Sciatic nerve (tissue), 2 donors: ENCODE results near the gene TASOR. TPM values are rescaled to one million over a fixed set of nuclear protein-coding genes. Genes with fewer than 3 reads are reported as not detected.

ENCODE experiments used
- ATAC-seq: fragments of 200-7000 bp; cut with Tn5 transposase; one replicate; pipeline ENCODE4 v1.9.1; 2020; ENCODE audit warnings: mild to moderate bottlenecking, moderate library complexity
- DNase-seq: peaks from one replicate; pipeline ENCODE4 v3.0.0-alpha.2; 2020; ENCODE audit warnings: low spot score
- intact Hi-C: fragments of 100-400 bp; cut with DNase I; formaldehyde crosslinking; loops from one replicate; pipeline ENCODE4 v1.14.2; 2022
- total RNA-seq: library from RNA; stranded (reverse); fragmentation: NEBNext Ultra II Directional; extraction: Animal tissue kit (Norgen Biotek cat#: 25700); gene quantifications from one replicate; pipeline ENCODE4 v1.2.1, GENCODE V29; 2021
- donor health status: DM: no; HTN: no; CAD: no.
- donor health status: DM: no; HTN: no; CAD: no.

TASOR gene
- total RNA-seq, 1 donor from 2014 or later, result 85.2 TPM

DNA sequence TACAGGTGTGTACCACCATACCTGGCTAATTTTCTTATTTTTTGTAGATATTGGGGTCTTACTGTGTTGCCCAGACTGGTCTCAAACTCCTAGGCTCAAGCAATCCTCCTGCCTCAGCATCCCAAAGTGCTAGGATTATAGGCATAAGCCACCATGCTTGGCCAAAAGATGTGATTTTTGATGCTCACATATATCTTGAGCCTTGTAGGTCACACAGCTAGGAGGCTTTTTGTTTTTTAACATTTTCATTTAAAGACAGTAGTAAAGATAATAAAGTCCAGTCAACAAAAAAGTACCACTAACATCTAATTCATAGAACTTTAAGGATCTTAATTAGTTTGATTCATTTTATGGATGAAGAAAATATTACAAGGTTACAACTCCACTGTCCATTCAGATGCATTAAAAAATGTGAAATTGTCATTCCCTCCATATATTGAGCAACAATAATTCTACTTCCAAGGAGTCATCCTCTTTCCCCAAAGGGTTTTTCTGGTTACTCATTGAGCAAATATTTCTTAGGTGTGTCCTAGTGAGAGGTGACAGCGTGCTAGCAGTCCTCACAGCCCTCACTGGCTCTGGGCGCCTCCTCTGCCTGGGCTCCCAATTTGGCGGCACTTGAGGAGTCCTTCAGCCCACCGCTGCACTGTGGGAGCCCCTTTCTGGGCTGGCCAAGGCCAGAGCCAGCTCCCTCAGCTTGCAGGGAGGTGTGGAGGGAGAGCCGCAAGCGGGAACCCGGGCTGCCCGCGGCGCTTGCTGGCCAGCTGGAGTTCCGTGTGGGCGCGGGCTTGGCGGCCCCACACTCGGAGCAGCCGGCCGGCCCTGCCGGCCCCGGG, 8.3 kb upstream of the TASOR start:
- intact Hi-C loops, result no loop called here
- ATAC-seq (no peak), DNase-seq (no peak)

DNA sequence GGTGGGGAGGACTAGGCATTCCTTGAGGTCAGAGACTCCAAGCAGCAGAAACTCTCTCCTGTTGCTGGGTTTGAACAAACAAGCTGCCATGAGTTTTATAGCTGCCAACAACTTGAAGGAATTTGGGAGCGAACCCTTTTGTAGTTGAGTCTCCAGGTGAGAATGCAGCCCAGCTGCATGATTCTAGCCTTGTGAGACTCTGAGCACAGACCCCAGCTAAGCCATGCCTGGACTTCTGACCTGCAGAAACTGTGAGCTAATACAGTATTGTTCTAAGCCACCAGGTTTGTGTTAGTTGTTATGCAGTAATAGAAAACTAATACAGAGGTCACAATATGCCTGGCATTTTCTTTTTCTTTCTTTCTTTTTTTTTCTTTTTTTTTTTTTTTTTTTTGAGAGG, 6.2 kb upstream of the TASOR start:
- intact Hi-C loops, result no loop called here
- no peak for ATAC-seq
- no peak for DNase-seq

DNA sequence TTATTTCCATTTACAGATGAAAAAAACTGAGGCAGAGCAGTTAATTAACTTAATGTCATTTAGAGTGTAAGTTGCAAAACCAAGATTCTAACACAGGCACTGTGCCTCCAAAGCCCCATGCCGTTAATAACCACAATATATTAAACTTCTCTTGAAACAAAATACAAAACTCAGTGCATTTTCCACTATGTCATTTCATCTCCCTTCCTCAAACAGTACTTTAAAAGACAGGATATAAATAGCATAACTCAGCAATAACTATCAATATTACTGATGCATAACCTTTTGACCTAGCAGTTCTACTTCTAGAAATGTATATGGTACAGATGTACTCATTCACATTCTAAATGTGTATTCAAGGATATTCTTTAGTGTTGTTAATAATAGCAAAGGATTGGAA, 5.1 kb upstream of the TASOR start:
- intact Hi-C loops, result no loop called here
- DNase-seq, result no peak
- ATAC-seq, result no peak

GRCh38 chr3:56684029-56684428, 964 bp upstream of the TASOR start:
- ATAC-seq, result no peak
- intact Hi-C loops, result no loop called here
- no peak for DNase-seq

- DNase-seq (peak; percentile 85), ATAC-seq (peak; percentile 86)
- intact Hi-C loops, result no loop called here
Measured at GRCh38 chr3:56682462-56683121, 473 bp downstream of the TASOR start.

DNA sequence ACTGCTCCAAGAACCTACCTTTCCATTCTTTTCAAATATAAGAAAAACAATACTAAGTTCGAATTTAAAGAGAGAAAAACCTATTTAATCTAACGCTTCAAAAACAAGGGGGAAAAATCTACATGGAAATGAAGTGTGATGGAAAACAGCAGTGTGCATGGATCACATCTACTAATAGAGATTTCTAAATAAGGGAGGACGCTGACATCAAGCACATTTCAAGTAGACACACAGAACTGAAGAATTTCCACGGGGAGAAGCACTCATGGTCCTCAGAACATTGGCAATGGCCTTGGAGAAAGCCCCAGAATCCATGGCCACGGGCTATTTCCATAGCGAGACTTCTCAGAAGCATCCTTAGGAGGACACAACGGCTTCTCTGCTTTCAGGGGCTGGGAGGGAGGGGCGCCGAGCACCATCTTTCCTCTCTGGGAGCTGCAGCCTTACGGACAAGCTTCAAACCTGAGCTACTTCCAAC, 1.0 kb downstream of the TASOR start:
- DNase-seq, result no peak
- intact Hi-C loops, result no loop called here
- ATAC-seq, result no peak

- intact Hi-C loops, result no loop called here
- DNase-seq, result no peak
- ATAC-seq, result no peak
Measured at GRCh38 chr3:56680054-56680580, 2.9 kb downstream of the TASOR start.

DNA sequence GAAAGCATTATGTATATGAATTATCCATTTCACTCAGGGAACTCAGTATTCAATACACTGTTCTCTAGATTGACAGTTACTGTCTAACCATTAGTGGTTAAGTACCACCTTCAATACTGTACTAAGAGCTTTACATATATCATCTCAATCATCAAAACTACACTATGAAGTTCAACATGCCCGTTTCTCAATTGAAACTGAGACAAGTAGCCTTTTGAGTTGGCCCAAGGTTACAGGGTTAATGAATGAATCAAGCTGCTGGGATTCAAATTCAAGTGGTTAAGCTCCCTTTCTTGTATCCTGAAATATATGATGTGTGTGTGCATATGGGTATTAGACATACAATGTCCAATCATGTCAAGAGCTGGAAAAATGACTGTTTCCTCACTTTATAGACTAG, 5.8 kb downstream of the TASOR start:
- intact Hi-C loops, result no loop called here
- DNase-seq (no peak), ATAC-seq (no peak)

- no peak for DNase-seq
- no peak for ATAC-seq
- intact Hi-C loops, result no loop called here
Measured at GRCh38 chr3:56673781-56674457, 9.1 kb downstream of the TASOR start.

GRCh38 chr3:56667973-56668579, 15.0 kb downstream of the TASOR start:
- intact Hi-C loops, result no loop called here
- ATAC-seq (no peak), DNase-seq (no peak)

GRCh38 chr3:56664823-56665222, 18.2 kb downstream of the TASOR start:
- intact Hi-C loops, result no loop called here
- DNase-seq (no peak), ATAC-seq (no peak)

DNA sequence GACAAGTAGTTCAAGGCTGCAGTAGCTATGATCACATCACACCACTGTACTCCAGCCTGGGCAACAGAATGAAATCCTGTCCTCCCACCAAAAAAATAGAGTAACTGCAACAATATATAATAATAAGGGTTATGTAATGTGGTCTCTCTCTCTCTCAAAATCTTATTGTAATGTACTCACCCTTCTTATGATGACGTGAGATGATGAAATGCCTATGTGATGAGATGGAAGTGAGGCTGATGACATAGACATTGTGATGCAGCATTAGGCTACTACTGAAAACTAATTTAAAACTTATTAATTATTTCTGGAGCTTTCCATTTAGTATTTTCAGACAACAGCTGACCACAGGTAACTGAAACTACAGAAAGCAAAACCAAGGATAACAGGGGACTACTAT, 27.4 kb downstream of the TASOR start:
- ATAC-seq (no peak), DNase-seq (no peak)
- intact Hi-C loops, result no loop called here

GRCh38 chr3:56654460-56654859, 28.6 kb downstream of the TASOR start:
- DNase-seq (no peak), ATAC-seq (no peak)
- intact Hi-C loops, result no loop called here

GRCh38 chr3:56645407-56645806, 37.7 kb downstream of the TASOR start:
- intact Hi-C loops, result no loop called here
- DNase-seq, result no peak
- ATAC-seq, result no peak

DNA sequence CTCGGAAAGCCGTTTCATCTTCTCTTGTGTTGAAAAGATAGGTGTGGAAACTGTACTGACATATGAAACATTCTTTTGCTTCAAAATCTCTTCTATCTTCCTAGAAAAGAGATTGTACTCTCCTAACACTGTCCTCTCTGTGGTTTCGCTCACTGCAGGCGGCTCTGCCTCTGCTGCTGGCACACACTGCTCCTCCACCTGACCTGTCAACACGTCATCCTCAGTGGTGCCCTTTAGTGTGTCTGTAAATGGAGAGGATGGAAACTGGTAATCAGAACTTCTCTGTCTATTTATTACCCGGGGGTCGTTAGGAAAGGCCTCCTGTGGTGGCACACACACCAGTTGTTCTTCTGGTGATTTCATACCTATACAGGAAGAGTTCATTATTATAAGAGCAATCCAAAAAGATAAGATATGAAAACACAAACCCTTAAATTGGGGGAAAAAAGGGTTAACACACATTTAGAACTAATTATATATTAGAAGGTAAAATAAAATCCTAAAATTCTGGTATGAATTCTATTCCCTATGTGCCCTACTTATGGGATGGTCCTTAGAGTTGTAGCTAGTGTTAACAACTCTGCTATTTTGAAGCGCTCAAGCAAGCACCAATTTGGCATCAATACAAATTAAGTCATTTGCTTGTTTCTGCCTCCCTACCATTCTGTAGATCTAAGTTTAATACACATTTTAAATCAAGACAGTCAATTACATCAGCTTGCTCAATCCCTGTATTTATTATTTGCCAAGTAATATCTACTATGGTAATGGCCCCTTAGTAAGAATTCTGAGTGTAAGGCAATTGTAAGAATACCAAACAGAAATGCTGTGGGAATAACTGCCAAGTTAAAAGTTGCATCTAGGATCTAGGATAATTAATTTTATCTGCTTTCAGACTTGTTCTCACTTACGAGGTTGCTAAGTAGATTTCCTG, 49.2 kb downstream of the TASOR start:
- ATAC-seq (no peak), DNase-seq (no peak)
- intact Hi-C loops, result no loop called here
